ENCODE data around the gene HOMER3. TPM values are rescaled to one million over a fixed set of nuclear protein-coding genes. Genes with fewer than 3 reads are reported as not detected.

HOMER3 gene
- total and polyA plus RNA-seq, 9 of the 15 experiments (the other 6 are each of a cell fraction or from before 2014, with no cell fraction given), result 1.3 to 5.1 (median 3.7) TPM; not detected in 2

- no peak overlapping the region for H3K27ac ChIP-seq (ENCODE audit: extremely low read depth, low read depth, low read length)
- H3K9ac ChIP-seq (ENCODE audit: insufficient read depth in 1 of 2, low read depth in 2 of 2, low read length in 2 of 2), result no peak overlapping the region
- CTCF ChIA-PET (ENCODE audit: low intra/inter-chr PET ratio), result no interaction called here
- POLR2A ChIA-PET, result no interaction called here
- peaks cover 5% of the 10 kb centered on the region for H4K20me1 ChIP-seq (replicated peaks; ENCODE audit: control insufficient read depth, insufficient read depth, low read length)
- H3K9me1 ChIP-seq (ENCODE audit: control insufficient read depth, insufficient read depth, low read length), result peaks cover 5% of the 10 kb centered on the region
- TF ChIP-seq TEAD1 (CRISPR knock-in tag; IDR thresholded peaks at IDR 0.05), result no peak
- TF ChIP-seq ZFP36 (IDR thresholded peaks at IDR 0.05; ENCODE audit: low read depth, low read length, partially characterized antibody), result peak; percentile 79
- H2AFZ ChIP-seq (ENCODE audit: low read depth, low read length), result no peak overlapping the region
- H3K27me3 ChIP-seq (ENCODE audit: control insufficient read depth in 2 of 2, insufficient read depth in 2 of 2, low read length in 2 of 2), result peaks cover 0 to 13% of the 10 kb centered on the region in 2 experiments; a peak in 1 of 5 replicates
- no peaks in the 10 kb centered on the region for H3K9me3 ChIP-seq (replicated peaks; ENCODE audit: control insufficient read depth, insufficient read depth, low read depth, low read length)
- H3K36me3 ChIP-seq (ENCODE audit: control insufficient read depth, insufficient read depth, low read length), result no peaks in the 10 kb centered on the region
- BruUV-seq (replicated peaks), result no TSS peak
- FAIRE-seq (no peak), ATAC-seq (no peak), DNase-seq (ENCODE audit: extremely low read depth in 1 of 4, low spot score in 3 of 4) (no peak)
- H3K4me3 ChIP-seq, result no peak overlapping the region
- H3K4me1 ChIP-seq (replicated peaks in 1 of 2; ENCODE audit: control insufficient read depth in 2 of 2, insufficient read depth in 2 of 2, low read length in 2 of 2), result peaks cover 3 to 21% of the 10 kb centered on the region in 2 experiments; a peak in 4 of 5 replicates
- 27% methylated on average over 6 of the region's 6 CpGs for WGBS (ENCODE audit: insufficient coverage, low coverage, missing lambda C conversion rate)
- in situ Hi-C loops (cut with MboI) (no loop called here), intact Hi-C loops (cut with micrococcal nuclease) (loop anchor here (5.0 kb wide), 1 partner anchor 45 kb away; no protein-coding TSS in a partner anchor)
- no peak overlapping the region for H3K4me2 ChIP-seq (ENCODE audit: insufficient read depth, low read length)
- no peaks in the 10 kb centered on the region for H3K79me2 ChIP-seq (ENCODE audit: control insufficient read depth, insufficient read depth, low read length)
Observed at GRCh38 chr19:18942692-18943091, 1.7 kb upstream of the HOMER3 start.

DNA sequence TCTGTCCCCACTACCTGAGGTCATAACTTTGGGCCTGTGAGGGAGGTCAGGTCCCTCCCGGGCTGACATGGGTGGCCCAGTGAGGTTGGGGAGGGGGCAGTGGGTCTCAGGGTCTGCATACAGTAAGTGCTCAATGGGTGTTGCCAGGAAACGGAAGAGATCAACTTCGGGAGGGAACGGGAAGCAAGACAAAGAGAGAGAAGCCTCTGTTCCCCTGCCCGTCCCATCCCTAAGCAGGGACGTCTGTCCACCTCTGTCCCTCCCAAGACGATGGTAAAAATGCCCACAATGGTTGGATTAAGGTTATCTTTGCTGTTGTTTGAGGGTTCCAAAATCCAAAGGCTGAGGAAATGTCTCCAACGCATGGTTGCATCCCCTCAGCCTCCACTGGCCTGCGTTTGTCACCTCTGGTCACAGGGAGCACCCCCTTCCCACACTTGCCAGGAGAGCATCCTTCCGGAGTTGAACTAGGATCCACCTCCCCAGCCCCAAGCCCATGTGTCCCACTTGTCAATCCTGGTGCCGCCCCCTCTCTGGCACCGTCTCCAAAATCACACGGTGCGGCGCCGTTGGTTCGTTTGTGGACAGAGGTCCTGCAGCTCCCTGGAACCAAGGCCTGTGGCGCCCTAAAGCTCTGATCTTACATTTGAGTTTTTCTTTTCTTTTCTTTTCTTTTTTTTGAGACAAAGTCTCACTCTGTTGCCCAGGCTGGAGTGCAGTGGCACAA, 774 bp upstream of the HOMER3 start:
- H2AFZ ChIP-seq (ENCODE audit: low read depth, low read length), result peak overlapping the region; percentile 70
- peaks cover 0 to 12% of the 10 kb centered on the region in 2 experiments; a peak in 1 of 5 replicates for H3K27me3 ChIP-seq (ENCODE audit: control insufficient read depth in 2 of 2, insufficient read depth in 2 of 2, low read length in 2 of 2)
- FAIRE-seq, result peak; percentile 40
- H3K9ac ChIP-seq (ENCODE audit: insufficient read depth in 1 of 2, low read depth in 2 of 2, low read length in 2 of 2), result no peak overlapping the region
- intact Hi-C loops (cut with micrococcal nuclease), result loop anchor here (5.0 kb wide), 1 partner anchor 46 kb away; no protein-coding TSS in a partner anchor
- H3K36me3 ChIP-seq (ENCODE audit: control insufficient read depth, insufficient read depth, low read length), result no peaks in the 10 kb centered on the region
- WGBS (ENCODE audit: insufficient coverage, low coverage, missing lambda C conversion rate), result 34% methylated on average over 16 of the region's 18 CpGs
- no peaks in the 10 kb centered on the region for H3K9me3 ChIP-seq (replicated peaks; ENCODE audit: control insufficient read depth, insufficient read depth, low read depth, low read length)
- H3K4me1 ChIP-seq (replicated peaks in 1 of 2; ENCODE audit: control insufficient read depth in 2 of 2, insufficient read depth in 2 of 2, low read length in 2 of 2), result peaks cover 3 to 18% of the 10 kb centered on the region in 2 experiments; a peak in 4 of 5 replicates
- in situ Hi-C loops (cut with MboI), result no loop called here
- ChIA-PET CTCF (ENCODE audit: low intra/inter-chr PET ratio) (interaction anchor here (0.6 to 2.0 kb wide), 3 partner anchors 45 to 197 kb away, joined by 3 to 5 read pairs (median 4); no protein-coding TSS in a partner anchor), POLR2A (no interaction called here)
- BruUV-seq (replicated peaks), result no TSS peak
- no peak overlapping the region for H3K4me3 ChIP-seq
- H3K4me2 ChIP-seq (ENCODE audit: insufficient read depth, low read length), result peak overlapping the region; percentile 50
- no peak overlapping the region for H3K27ac ChIP-seq (ENCODE audit: extremely low read depth, low read depth, low read length)
- peaks cover 5% of the 10 kb centered on the region for H4K20me1 ChIP-seq (replicated peaks; ENCODE audit: control insufficient read depth, insufficient read depth, low read length)
- H3K79me2 ChIP-seq (ENCODE audit: control insufficient read depth, insufficient read depth, low read length), result no peaks in the 10 kb centered on the region
- ATAC-seq, result no peak
- DNase-seq (ENCODE audit: extremely low read depth in 1 of 4, low spot score in 3 of 4), result no peak
- H3K9me1 ChIP-seq (ENCODE audit: control insufficient read depth, insufficient read depth, low read length), result peaks cover 5% of the 10 kb centered on the region
- no peak for TF ChIP-seq LCOR (CRISPR knock-in tag; IDR thresholded peaks at IDR 0.05)
- peak; percentile 73 for TF ChIP-seq ZKSCAN8 (CRISPR knock-in tag; IDR thresholded peaks at IDR 0.05)
- TF ChIP-seq MYNN (IDR thresholded peaks at IDR 0.05), result no peak
- TF ChIP-seq MYNN (CRISPR knock-in tag; IDR thresholded peaks at IDR 0.05), result no peak
- TF ChIP-seq TCF3 (CRISPR knock-in tag; IDR thresholded peaks at IDR 0.05), result no peak
- TF ChIP-seq GABPB1 (CRISPR knock-in tag; IDR thresholded peaks at IDR 0.05), result no peak
- TF ChIP-seq THRAP3 (IDR thresholded peaks at IDR 0.05; ENCODE audit: borderline replicate concordance), result no peak
- TF ChIP-seq ZNF717 (CRISPR knock-in tag; IDR thresholded peaks at IDR 0.05), result no peak
- no peak for TF ChIP-seq EP400 (IDR thresholded peaks at IDR 0.05)
- no peak for TF ChIP-seq RBFOX2 (IDR thresholded peaks at IDR 0.05; ENCODE audit: low read depth, low read length)
- TF ChIP-seq, protein P1, sequence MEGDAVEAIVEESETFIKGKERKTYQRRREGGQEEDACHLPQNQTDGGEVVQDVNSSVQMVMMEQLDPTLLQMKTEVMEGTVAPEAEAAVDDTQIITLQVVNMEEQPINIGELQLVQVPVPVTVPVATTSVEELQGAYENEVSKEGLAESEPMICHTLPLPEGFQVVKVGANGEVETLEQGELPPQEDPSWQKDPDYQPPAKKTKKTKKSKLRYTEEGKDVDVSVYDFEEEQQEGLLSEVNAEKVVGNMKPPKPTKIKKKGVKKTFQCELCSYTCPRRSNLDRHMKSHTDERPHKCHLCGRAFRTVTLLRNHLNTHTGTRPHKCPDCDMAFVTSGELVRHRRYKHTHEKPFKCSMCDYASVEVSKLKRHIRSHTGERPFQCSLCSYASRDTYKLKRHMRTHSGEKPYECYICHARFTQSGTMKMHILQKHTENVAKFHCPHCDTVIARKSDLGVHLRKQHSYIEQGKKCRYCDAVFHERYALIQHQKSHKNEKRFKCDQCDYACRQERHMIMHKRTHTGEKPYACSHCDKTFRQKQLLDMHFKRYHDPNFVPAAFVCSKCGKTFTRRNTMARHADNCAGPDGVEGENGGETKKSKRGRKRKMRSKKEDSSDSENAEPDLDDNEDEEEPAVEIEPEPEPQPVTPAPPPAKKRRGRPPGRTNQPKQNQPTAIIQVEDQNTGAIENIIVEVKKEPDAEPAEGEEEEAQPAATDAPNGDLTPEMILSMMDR (IDR thresholded peaks at IDR 0.05 in 2 of 3, conservative IDR thresholded peaks at IDR 0.05 in 1 of 3; ENCODE audit: insufficient read depth in 2 of 3, low read depth in 1 of 3, low read length in 3 of 3), result 0 out of 6 replicates have a peak, but pooled peaks of 1 of the 3 experiments have one; percentile 5
- no peak for TF ChIP-seq DNMT1 (IDR thresholded peaks at IDR 0.05)
- TF ChIP-seq PHF8 (IDR thresholded peaks at IDR 0.05; ENCODE audit: borderline replicate concordance, low read length), result no peak
